Measurements from ENCODE around the gene ABCF2. TPM values are rescaled to one million over a fixed set of nuclear protein-coding genes. Genes with fewer than 3 reads are reported as not detected.

ABCF2 gene
- total RNA-seq, 1 experiment from 2014 or later = 55.5 TPM

GRCh38 chr7:151271699-151272355 is 44.8 kb upstream of the ABCF2 start:
- DNase-seq (no peak), ATAC-seq (no peak)
- intact Hi-C loops (cut with micrococcal nuclease) = no loop called here
- Histone ChIP-seq H3K4me1 (ENCODE audit: insufficient read depth, low read length) (no peaks in the 10 kb centered on the region), H3K27me3 (ENCODE audit: low read length) (no peaks in the 10 kb centered on the region), H3K79me2 (ENCODE audit: low read length) (no peaks in the 10 kb centered on the region), H2AFZ (ENCODE audit: low read length) (no peak overlapping the region), H3K36me3 (ENCODE audit: low read depth, low read length) (no peaks in the 10 kb centered on the region), H4K20me1 (ENCODE audit: low read length) (no peaks in the 10 kb centered on the region), H3K9ac (ENCODE audit: low read length) (no peak overlapping the region), H3F3A (ENCODE audit: low read length, unreplicated experiment) (no peaks in the 10 kb centered on the region), H3K9me2 (replicated peaks; ENCODE audit: low read length) (no peaks in the 10 kb centered on the region), H3K4me2 (ENCODE audit: low read length) (no peak overlapping the region), H3K9me3 (ENCODE audit: low read length) (no peaks in the 10 kb centered on the region), H3K4me3 (ENCODE audit: low read length) (no peak overlapping the region), H3K27ac (ENCODE audit: low read length) (no peak overlapping the region)
- BruUV-seq (replicated peaks) = no TSS peak
- ChIA-PET CTCF (no interaction called here), POLR2A (ENCODE audit: unreplicated experiment) (no interaction called here)
- no peak for TF ChIP-seq CTCF (conservative IDR thresholded peaks at IDR 0.05; ENCODE audit: low read depth, low read length)
- TF ChIP-seq EZH2 (IDR thresholded peaks at IDR 0.05; ENCODE audit: low read length, unreplicated experiment) = no peak
- no peak for TF ChIP-seq EZH2phosphoT487 (IDR thresholded peaks at IDR 0.05; ENCODE audit: borderline replicate concordance, low read length)

- H3K27me3 ChIP-seq (ENCODE audit: low read length) = no peaks in the 10 kb centered on the region
- no peak overlapping the region for H3K4me3 ChIP-seq (ENCODE audit: low read length)
- ChIA-PET CTCF (no interaction called here), POLR2A (ENCODE audit: unreplicated experiment) (no interaction called here)
- H3K9ac ChIP-seq (ENCODE audit: low read length) = no peak overlapping the region
- no peak overlapping the region for H2AFZ ChIP-seq (ENCODE audit: low read length)
- TF ChIP-seq EZH2 (IDR thresholded peaks at IDR 0.05; ENCODE audit: low read length, unreplicated experiment) = no peak
- TF ChIP-seq EZH2phosphoT487 (IDR thresholded peaks at IDR 0.05; ENCODE audit: borderline replicate concordance, low read length) = no peak
- no peak for TF ChIP-seq CTCF (conservative IDR thresholded peaks at IDR 0.05; ENCODE audit: low read depth, low read length)
- ATAC-seq (no peak), DNase-seq (no peak)
- H3K9me3 ChIP-seq (ENCODE audit: low read length) = no peaks in the 10 kb centered on the region
- H3K4me2 ChIP-seq (ENCODE audit: low read length) = no peak overlapping the region
- no peaks in the 10 kb centered on the region for H4K20me1 ChIP-seq (ENCODE audit: low read length)
- no peak overlapping the region for H3K27ac ChIP-seq (ENCODE audit: low read length)
- no TSS peak for BruUV-seq (replicated peaks)
- H3K79me2 ChIP-seq (ENCODE audit: low read length) = no peaks in the 10 kb centered on the region
- no peaks in the 10 kb centered on the region for H3K9me2 ChIP-seq (replicated peaks; ENCODE audit: low read length)
- H3K36me3 ChIP-seq (ENCODE audit: low read depth, low read length) = no peaks in the 10 kb centered on the region
- H3K4me1 ChIP-seq (ENCODE audit: insufficient read depth, low read length) = no peaks in the 10 kb centered on the region
- intact Hi-C loops (cut with micrococcal nuclease) = no loop called here
- H3F3A ChIP-seq (ENCODE audit: low read length, unreplicated experiment) = no peaks in the 10 kb centered on the region
Observed at GRCh38 chr7:151269511-151269910, 42.5 kb upstream of the ABCF2 start.

- Histone ChIP-seq H3K4me1 (ENCODE audit: insufficient read depth, low read length) (no peaks in the 10 kb centered on the region), H3F3A (ENCODE audit: low read length, unreplicated experiment) (no peaks in the 10 kb centered on the region), H3K79me2 (ENCODE audit: low read length) (no peaks in the 10 kb centered on the region), H3K27ac (ENCODE audit: low read length) (no peak overlapping the region), H3K9me2 (replicated peaks; ENCODE audit: low read length) (no peaks in the 10 kb centered on the region), H2AFZ (ENCODE audit: low read length) (no peak overlapping the region), H3K4me3 (ENCODE audit: low read length) (no peak overlapping the region), H3K36me3 (ENCODE audit: low read depth, low read length) (no peaks in the 10 kb centered on the region), H3K27me3 (ENCODE audit: low read length) (peaks cover 10% of the 10 kb centered on the region; the same call in 1 of the 2 replicates), H3K4me2 (ENCODE audit: low read length) (no peak overlapping the region), H3K9ac (ENCODE audit: low read length) (no peak overlapping the region), H4K20me1 (ENCODE audit: low read length) (no peaks in the 10 kb centered on the region), H3K9me3 (ENCODE audit: low read length) (no peaks in the 10 kb centered on the region)
- TF ChIP-seq EZH2phosphoT487 (IDR thresholded peaks at IDR 0.05; ENCODE audit: borderline replicate concordance, low read length) (no peak), CTCF (conservative IDR thresholded peaks at IDR 0.05; ENCODE audit: low read depth, low read length) (no peak), EZH2 (IDR thresholded peaks at IDR 0.05; ENCODE audit: low read length, unreplicated experiment) (no peak)
- DNase-seq = no peak
- CTCF ChIA-PET = no interaction called here
- POLR2A ChIA-PET (ENCODE audit: unreplicated experiment) = no interaction called here
- no peak for ATAC-seq
- BruUV-seq (replicated peaks) = no TSS peak
- intact Hi-C loops (cut with micrococcal nuclease) = no loop called here
Observed at GRCh38 chr7:151265351-151265931, 38.4 kb upstream of the ABCF2 start.

Data from PC-3 (cell line).